Medulla oblongata (tissue), 1 donor: ENCODE data around the gene RNF40.
A peak's percentile ranks its signal among the peaks of the same experiment; 100 is the strongest.

ENCODE experiments used
- DNase-seq: peaks from one replicate; pipeline ENCODE4 v3.0.0-alpha.2; 2015; ENCODE audit errors: extremely low spot score

RNF40 gene

GRCh38 chr16:30761928-30762902 lies at the start of gene RNF40, which contains the start of gene CFAP119:
TSS of gene RNF40 (plus strand) at chr16:30762322. CDS start at chr16:30762546, 224 bp downstream.
TSS of gene CFAP119 (minus strand) at chr16:30762062. CDS start at chr16:30761748, 314 bp downstream.
- peak; percentile 99 for DNase-seq

DNA sequence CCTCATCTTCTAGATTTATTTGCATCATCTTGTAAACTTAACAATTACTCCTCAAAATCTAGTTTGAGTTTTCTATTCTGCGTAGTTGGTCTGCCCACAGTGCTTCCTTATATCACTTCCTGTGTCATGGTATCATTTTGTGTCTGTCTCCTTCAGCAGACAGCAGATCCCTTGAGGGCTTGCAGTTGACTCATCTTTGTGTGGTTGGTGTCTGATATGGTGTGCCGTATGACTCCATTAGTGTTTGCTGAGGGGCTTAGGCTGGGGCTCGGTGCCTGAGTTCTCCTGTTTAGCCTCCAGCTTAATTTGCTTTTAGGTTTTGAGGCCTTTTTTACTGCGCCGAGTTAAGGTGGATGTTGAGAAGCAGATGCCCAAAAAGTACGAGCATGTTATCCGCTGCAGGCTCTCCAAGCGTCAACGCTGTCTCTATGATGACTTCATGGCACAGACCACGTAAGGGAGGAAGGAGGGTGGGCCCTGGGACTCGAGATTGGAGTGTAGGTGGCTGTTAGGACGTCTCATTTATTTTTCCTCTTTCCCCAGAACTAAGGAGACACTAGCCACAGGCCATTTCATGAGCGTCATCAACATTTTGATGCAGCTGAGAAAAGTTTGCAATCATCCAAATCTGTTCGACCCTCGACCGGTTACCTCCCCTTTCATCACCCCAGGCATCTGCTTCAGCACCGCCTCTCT lies 46.2 kb upstream of the RNF40 start:
- no peak for DNase-seq

- no peak for DNase-seq
Measured at GRCh38 chr16:30720086-30720485, 42.0 kb upstream of the RNF40 start.

DNA sequence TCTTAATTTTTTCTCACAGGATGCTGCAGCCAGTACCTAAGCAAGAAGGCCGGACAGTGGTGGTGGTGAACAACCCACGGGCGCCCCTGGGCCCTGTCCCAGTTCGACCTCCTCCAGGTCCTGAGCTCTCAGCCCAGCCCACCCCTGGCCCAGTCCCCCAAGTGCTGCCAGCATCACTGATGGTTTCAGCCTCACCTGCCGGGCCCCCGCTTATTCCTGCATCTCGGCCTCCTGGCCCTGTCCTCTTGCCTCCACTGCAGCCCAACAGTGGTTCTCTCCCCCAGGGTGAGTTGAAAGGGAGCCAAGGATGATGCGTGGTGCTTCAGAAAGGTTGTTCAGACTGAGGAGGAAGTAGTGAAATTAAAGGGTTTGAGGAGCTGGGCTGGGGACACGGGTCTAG lies 41.4 kb upstream of the RNF40 start:
- no peak for DNase-seq

GRCh38 chr16:30721167-30721566 lies 41.0 kb upstream of the RNF40 start:
- DNase-seq = no peak

GRCh38 chr16:30721606-30722005 lies 40.5 kb upstream of the RNF40 start:
- no peak for DNase-seq

- DNase-seq = no peak
Measured at GRCh38 chr16:30722443-30722842, 39.7 kb upstream of the RNF40 start.

DNA sequence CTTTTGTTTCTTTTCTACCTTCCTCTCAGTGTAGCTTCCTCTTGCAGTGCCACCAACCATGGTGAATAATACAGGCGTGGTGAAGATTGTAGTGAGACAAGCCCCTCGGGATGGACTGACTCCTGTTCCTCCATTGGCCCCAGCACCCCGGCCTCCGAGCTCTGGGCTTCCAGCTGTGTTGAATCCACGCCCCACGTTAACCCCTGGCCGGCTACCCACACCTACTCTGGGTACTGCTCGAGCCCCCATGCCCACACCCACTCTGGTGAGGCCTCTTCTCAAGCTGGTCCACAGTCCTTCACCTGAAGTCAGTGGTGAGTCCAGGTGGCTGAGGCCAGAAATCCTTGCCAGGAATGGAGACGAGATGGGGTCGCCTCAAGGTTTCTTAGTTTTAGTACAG lies 39.2 kb upstream of the RNF40 start:
- DNase-seq = no peak

GRCh38 chr16:30723725-30724355 lies 38.3 kb upstream of the RNF40 start:
- DNase-seq = no peak

DNA sequence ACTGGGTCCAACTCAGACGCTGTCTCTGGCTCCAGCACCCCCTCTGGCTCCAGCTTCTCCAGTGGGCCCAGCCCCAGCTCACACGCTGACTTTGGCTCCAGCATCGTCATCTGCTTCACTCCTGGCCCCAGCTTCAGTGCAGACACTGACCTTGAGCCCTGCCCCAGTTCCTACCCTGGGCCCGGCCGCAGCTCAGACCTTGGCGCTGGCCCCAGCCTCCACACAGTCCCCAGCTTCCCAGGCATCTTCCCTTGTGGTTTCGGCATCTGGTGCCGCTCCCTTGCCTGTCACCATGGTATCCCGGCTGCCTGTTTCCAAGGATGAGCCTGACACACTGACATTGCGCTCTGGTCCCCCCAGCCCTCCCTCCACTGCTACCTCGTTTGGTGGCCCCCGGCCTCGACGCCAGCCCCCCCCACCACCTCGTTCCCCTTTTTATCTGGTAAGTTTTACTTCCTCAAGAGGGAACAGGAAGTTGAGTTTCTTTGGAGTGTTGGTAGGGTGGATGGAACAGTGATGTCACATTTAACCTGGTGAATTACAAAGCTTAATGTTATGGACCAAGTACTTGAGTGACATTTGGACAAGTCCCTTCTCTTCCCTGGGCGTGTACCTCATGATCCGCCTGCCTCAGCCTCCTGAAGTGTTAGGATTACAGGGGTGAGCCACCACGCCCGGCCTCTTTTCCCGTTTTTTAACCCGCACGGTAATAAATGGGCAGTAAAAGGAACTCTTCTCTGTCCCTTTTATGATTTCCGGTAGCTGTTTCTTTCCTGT lies 37.3 kb upstream of the RNF40 start:
- peak; percentile 61 for DNase-seq

DNA sequence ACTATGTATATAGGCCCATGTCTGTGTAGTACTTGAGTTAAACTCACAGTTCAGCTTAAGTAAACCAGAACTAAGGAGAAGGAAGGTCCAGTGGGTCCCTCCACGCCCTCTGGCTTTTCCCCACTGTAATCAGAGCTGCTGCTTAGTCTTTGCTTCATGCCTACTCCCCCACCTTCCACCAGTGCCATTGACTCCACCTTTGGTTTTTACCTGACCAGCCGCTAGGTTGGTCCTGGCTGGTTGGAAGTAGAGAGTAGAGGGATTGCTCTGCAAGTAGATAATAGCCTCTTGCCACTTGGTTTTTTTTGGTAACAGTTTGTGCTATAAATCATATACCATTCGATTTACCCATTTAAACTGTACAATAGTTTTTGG lies 36.7 kb upstream of the RNF40 start:
- DNase-seq = no peak

DNA sequence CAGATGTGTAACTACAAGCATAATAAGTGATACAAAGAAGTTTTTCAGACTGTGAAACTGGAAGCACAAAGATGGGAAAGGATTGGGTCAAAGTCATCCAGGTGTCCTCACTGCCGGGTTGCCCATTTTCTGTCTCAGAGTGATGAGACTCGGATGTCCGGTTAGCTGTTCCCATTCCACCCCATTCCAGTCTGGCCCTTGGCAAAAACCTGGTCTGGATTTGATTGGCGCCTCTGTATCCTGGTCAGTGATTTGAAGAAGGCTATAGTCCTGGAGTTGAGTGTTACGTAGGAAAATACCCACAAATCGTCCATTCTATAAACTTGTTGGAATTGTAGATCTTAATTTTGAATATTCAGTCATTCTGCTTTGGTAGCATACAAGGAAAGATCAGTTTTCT lies 33.8 kb upstream of the RNF40 start:
- DNase-seq = no peak

GRCh38 chr16:30728899-30729672 lies 33.0 kb upstream of the RNF40 start:
- DNase-seq = peak; percentile 48

DNA sequence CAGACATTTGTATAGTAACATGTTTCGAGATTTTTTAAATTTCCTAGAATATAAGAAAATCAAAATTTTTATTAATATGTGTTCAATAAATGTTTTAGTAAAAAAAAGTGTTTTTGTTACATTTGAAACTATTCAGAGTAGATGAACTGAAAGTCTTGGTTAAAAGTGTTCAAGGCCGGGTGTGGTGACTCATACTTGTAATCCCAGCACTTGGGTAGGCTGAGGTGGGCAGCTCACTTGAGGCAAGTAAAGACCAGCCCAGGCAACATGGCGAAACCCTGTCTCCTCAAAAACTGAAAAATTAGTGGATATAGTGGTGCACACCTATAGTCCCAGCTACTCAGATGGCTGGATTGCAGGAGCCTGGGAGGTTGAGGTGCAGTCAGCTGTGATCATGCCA lies 30.7 kb upstream of the RNF40 start:
- DNase-seq = no peak

- DNase-seq = no peak
Measured at GRCh38 chr16:30736995-30737793, 24.9 kb upstream of the RNF40 start.

DNA sequence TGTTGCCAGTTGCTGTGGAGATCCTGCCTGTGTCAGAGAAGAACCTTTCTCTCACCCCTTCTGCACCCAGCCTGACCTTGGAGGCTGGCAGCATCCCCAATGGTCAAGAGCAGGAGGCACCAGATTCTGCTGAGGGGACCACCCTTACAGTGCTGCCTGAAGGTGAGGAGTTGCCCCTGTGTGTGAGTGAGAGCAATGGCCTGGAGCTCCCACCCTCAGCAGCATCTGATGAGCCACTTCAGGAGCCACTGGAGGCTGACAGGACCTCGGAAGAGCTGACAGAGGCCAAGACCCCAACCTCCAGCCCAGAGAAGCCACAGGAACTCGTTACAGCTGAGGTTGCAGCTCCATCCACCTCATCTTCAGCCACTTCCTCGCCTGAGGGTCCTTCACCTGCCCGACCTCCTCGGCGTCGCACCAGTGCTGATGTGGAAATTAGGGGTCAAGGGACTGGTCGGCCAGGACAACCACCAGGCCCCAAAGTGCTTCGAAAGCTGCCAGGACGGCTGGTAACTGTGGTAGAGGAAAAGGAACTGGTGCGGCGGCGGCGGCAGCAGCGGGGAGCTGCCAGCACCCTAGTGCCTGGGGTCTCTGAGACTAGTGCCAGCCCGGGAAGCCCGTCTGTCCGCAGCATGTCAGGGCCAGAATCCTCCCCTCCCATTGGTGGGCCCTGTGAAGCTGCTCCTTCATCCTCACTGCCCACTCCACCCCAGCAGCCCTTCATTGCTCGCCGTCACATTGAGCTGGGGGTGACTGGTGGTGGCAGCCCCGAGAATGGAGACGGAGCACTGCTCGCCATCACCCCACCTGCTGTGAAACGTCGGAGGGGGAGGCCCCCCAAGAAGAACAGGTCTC lies 24.1 kb upstream of the RNF40 start:
- no peak for DNase-seq

DNA sequence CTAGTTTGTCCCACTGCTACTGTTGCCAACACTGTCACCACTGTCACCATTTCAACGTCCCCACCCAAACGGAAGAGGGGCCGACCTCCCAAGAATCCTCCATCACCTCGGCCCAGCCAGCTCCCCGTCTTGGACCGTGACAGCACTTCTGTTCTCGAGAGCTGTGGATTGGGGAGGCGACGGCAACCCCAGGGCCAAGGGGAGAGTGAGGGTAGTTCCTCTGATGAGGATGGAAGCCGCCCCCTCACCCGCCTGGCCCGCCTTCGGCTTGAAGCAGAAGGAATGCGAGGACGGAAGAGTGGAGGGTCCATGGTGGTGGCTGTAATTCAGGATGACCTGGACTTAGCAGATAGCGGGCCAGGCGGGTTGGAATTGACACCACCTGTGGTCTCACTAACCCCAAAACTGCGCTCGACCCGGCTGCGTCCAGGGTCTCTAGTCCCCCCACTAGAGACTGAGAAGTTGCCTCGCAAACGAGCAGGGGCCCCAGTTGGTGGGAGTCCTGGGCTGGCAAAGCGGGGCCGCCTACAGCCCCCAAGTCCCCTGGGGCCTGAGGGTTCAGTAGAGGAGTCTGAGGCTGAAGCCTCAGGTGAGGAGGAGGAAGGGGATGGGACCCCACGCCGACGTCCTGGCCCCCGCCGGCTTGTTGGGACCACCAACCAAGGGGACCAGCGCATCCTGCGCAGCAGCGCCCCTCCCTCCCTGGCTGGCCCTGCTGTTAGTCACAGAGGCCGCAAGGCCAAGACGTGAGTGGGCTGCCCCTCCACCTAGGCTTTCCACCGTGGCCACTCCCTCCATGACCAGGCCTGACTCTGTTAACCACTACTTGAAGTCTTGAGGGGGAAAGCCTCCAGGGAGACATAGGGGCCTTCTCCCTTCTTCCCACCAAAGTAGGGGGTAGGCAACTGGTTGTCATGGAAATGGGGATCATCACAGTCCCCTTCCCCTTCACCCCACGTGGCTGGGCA lies 22.9 kb upstream of the RNF40 start:
- no peak for DNase-seq
